Muscle layer of colon (tissue), 2 donors: Measurements from ENCODE around the gene LOXL1.
"Not testable (repeated sequence)": the region's sequence is repeated elsewhere in the genome, so short reads cannot be mapped to it uniquely, and the experiment has no call there.

Source experiments
- H3K27ac ChIP-seq: one replicate; pipeline ENCODE4 v1.7.0; 2013; ENCODE audit warnings: low read depth, mild to moderate bottlenecking, low read length, moderate library complexity
- H3K27me3 ChIP-seq, 2 donors: one replicate each; pipeline ENCODE4 v1.7.0; 2013; ENCODE audit warnings: low read length in 2 of 2, mild to moderate bottlenecking in 2 of 2; ENCODE audit not compliant: insufficient read depth in 2 of 2, control insufficient read depth in 1 of 2
- H3K36me3 ChIP-seq: one replicate; pipeline ENCODE4 v1.7.0; 2013; ENCODE audit warnings: mild to moderate bottlenecking, low read length; ENCODE audit not compliant: insufficient read depth
- H3K4me1 ChIP-seq: one replicate; pipeline ENCODE4 v1.7.0; 2013; ENCODE audit warnings: mild to moderate bottlenecking, low read length; ENCODE audit not compliant: insufficient read depth
- H3K4me3 ChIP-seq, 2 donors: one replicate each; pipeline ENCODE4 v1.7.0; 2013; ENCODE audit warnings: low read length in 2 of 2, low read depth in 1 of 2, mild to moderate bottlenecking in 1 of 2, moderate library complexity in 1 of 2
- H3K9ac ChIP-seq: one replicate; pipeline ENCODE4 v1.7.0; 2013; ENCODE audit warnings: low read length
- H3K9me3 ChIP-seq: one replicate; pipeline ENCODE4 v1.7.0; 2013; ENCODE audit warnings: mild to moderate bottlenecking, low read length
- donor health status: abdominal sarcoma.
- donor health status: Adenocarcinoma of cecum.

The LOXL1 gene

DNA sequence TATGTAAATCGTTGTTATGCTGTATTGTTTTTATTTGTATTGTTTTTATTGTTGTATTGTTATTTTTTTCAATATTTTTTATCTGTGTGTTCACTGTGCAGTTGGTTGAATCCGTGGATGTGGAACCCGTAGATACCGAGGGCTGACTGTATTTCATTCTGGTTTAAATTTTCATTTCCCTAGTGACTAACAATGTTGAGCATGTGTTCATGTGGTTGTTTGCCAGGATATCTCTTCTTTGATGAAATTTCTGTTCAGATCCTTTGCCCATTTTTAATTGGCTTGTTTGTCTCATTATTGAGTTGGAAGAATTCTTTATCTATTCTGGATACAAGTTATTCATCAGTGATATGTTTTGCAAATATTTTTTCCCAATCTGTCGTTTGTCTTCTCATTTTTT, 36.2 kb downstream of the LOXL1 start:
- H3K4me1 ChIP-seq, result no peaks in the 10 kb centered on the region
- H3K9ac ChIP-seq, result no peak overlapping the region
- H3K27ac ChIP-seq, result no peak overlapping the region
- H3K9me3 ChIP-seq, result no peaks in the 10 kb centered on the region
- no peak overlapping the region for H3K4me3 ChIP-seq
- no peaks in the 10 kb centered on the region for H3K36me3 ChIP-seq
- H3K27me3 ChIP-seq, result peaks cover 0 to under 1% of the 10 kb centered on the region in 2 donors

DNA sequence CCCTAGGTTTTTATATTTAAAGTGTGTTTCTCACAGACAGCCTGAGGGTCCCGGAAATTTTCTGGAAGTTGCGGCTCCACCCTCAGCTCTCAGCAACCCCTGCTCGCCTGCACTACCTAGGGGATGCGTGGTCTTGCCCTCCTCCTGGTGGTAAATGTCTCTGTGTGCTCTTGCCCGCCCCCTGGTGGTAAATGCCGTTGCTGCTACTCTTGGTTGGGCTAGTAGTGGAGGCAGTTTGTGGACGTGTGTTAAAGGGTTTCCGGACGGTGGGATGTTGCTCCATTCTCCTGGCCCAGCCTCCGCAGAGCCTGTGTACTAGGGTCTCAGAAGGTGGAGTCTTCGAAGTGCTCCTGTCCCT, 38.5 kb downstream of the LOXL1 start:
- H3K9ac ChIP-seq, result no peak overlapping the region
- no peaks in the 10 kb centered on the region for H3K4me1 ChIP-seq
- H3K4me3 ChIP-seq, result no peak overlapping the region
- H3K27me3 ChIP-seq, result no peaks in the 10 kb centered on the region
- H3K9me3 ChIP-seq, result no peaks in the 10 kb centered on the region
- H3K36me3 ChIP-seq, result no peaks in the 10 kb centered on the region
- H3K27ac ChIP-seq, result no peak overlapping the region

DNA sequence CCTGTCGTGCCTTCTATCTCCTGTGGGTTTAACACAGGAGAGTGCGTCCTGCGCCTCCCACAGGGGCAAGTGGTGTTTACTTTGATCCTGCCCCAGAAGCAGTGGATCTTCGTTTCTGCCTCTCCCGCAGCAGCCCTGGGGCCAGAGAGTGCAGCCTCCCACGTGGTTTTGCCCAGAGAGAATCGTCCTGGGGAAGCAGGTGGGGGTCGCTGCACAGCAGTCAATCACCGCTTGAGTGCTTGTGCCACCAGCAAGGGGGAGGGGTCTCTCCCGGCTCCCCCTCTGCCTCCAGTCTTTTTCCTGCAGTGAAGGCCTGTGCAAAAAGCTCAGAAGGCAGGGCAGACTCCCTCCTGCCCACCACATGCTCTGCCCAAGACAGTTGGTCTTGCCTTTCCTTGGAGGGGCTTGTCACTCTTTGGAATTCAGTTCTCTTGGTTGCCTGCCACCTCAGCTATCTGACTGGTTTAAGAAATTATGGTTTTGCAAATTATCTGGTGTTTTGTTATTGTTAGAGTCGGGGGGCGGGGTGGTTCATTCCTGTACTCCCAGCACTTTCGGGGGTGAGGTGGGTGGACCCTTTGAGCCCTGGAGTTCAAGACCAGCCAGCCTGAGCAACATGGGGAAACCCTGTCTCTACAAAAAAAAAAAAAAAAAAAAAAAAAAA, 39.0 kb downstream of the LOXL1 start:
- H3K27ac ChIP-seq, result no peak overlapping the region

DNA sequence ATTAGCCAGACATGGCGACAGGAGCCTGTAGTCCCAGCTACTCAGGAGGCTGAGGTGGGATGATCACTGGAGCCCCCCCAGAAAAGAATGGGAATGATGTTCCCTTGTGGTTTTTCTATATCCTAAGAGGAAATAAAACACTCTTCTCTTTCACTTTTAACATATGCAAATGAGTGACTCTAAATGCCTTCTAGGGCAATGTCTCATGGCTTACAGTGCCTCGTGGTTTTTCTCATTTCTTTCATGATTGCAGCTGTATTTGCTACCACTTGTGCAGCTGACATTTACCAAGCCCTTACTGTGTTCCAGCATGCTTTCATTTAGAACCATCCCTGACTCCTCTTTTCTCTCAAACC, 39.5 kb downstream of the LOXL1 start:
- H3K4me3 ChIP-seq, result no peak overlapping the region
- no peak overlapping the region for H3K9ac ChIP-seq
- H3K4me1 ChIP-seq, result no peaks in the 10 kb centered on the region
- no peak overlapping the region for H3K27ac ChIP-seq
- no peaks in the 10 kb centered on the region for H3K27me3 ChIP-seq
- H3K36me3 ChIP-seq, result no peaks in the 10 kb centered on the region
- no peaks in the 10 kb centered on the region for H3K9me3 ChIP-seq

More for the DNA sequence above, 39.0 kb downstream of the LOXL1 start:
- Histone ChIP-seq H3K27me3 (no peaks in the 10 kb centered on the region), H3K4me1 (no peaks in the 10 kb centered on the region), H3K9me3 (no peaks in the 10 kb centered on the region), H3K9ac (no peak overlapping the region), H3K36me3 (no peaks in the 10 kb centered on the region), H3K4me3 (no peak overlapping the region)

DNA sequence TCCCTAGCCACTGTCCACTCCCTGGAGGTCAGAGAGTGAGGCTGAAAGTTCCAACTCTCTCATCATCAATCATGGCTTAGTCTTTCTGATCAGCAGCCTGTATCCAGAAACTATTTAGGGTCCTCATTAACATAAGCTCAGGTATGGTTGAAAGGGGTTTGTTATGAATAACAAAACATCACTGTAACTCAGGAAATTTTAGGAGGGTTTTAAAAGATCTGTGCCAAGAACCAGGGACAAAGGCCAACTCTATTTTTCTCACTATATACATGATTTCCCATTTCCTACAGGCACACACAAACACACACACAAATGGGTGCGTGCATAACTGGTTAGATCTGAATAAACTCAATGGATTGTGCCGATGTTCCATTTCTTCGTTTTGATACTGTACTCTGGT, 42.2 kb downstream of the LOXL1 start:
- Histone ChIP-seq H3K9ac (no peak overlapping the region), H3K27me3 (no peaks in the 10 kb centered on the region), H3K4me1 (peaks cover 3% of the 10 kb centered on the region), H3K4me3 (no peak overlapping the region), H3K36me3 (no peaks in the 10 kb centered on the region), H3K27ac (no peak overlapping the region), H3K9me3 (no peaks in the 10 kb centered on the region)

DNA sequence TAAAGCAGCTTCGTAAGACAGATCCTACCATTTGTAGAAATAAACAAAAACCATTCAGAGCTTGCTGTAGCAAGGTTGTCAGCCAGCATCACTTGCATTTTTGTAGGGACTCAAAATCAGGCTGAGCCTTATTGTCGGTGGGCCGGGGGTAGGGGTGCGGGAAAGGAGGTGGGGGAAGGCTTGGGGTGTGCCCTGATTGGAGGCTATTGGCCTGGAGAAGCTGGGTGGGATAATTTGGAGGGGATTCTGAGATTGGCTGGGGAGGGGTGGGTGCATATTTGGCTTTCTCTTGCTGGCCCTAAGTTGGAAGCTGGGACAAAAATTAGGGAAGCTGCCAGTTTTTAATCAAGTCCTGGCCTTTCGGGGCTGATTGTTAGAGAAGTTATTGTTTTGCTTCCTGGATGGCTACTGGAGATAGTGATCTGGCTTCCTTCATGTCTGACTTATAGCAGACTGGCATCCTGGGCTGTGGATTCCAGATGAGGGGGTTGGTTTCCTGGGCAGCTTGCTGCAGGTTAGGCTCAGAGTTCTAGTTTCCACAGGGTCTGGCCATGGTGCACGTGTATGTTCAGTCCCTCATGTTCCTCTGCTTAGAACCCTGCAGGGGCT, 43.0 kb downstream of the LOXL1 start:
- H3K4me3 ChIP-seq, result no peak overlapping the region
- no peaks in the 10 kb centered on the region for H3K36me3 ChIP-seq
- H3K4me1 ChIP-seq, result peaks cover 3% of the 10 kb centered on the region
- H3K9me3 ChIP-seq, result no peaks in the 10 kb centered on the region
- H3K27ac ChIP-seq, result no peak overlapping the region
- no peak overlapping the region for H3K9ac ChIP-seq
- H3K27me3 ChIP-seq, result no peaks in the 10 kb centered on the region

DNA sequence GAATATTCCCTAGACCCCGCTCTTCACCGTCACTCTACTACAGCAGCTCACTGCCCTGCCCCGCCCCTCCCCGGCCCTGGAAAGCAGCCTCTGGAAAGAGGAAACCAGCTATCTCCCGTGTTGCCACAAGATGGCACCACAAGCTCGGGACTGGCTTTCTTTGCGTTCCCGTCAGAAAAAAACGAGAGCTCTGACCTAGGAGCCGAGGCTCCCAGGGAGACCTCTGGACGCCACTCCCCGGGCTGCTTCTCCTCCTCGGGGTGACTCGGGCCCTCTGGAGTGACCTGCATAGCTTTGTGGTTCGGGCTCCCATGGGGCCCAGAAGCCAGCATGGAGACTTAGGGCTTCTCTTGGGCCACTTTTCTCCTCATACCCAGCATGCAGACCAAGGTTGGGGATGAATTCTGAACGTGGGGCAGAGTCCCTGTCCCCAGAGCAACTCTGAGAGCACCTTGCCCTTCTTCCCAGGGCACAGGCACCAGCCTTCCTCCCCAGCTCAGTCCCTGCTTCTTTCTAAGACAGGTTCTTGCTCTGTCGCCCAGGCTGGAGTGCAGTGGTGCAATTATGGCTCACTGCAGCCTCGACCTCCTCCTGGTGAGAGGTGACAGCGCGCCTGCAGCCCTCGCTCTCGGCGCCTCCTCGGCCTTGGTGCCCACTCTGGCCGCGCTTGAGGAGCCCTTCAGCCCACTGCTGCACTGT, 46.9 kb downstream of the LOXL1 start:
- no peak overlapping the region for H3K27ac ChIP-seq
- peaks cover 3% of the 10 kb centered on the region for H3K4me1 ChIP-seq
- no peaks in the 10 kb centered on the region for H3K36me3 ChIP-seq
- no peaks in the 10 kb centered on the region for H3K9me3 ChIP-seq
- peak overlapping the region in 1 of 2 donors; percentile 56 for H3K4me3 ChIP-seq
- no peak overlapping the region for H3K9ac ChIP-seq
- H3K27me3 ChIP-seq, result no peaks in the 10 kb centered on the region

DNA sequence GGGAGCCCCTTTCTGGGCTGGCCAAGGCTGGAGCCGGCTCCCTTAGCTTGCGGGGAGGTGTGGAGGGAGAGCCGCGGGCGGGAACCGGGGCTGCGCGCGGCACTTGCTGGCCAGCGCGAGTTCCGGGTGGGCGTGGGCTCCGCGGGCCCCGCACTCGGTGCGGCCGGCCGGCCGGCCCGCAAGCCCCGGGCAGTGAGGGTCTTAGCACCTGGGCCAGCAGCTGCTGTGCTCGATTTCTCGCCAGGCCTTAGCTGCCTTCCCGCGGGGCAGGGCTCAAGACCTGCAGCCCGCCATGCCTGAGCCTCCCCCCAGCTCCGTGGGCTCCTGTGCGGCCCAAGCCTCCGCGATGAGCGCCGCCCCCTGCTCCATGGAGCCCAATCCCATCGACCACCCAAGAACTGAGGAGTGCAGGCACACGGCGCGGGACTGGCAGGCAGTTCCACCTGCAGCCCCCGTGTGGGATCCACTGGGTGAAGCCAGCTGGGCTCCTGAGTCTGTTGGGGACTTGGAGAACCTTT, 47.5 kb downstream of the LOXL1 start:
- H3K9ac ChIP-seq, H3K9me3 ChIP-seq, H3K36me3 ChIP-seq, H3K27ac ChIP-seq, H3K4me3 ChIP-seq, H3K4me1 ChIP-seq, H3K27me3 ChIP-seq: not testable (repeated sequence)

DNA sequence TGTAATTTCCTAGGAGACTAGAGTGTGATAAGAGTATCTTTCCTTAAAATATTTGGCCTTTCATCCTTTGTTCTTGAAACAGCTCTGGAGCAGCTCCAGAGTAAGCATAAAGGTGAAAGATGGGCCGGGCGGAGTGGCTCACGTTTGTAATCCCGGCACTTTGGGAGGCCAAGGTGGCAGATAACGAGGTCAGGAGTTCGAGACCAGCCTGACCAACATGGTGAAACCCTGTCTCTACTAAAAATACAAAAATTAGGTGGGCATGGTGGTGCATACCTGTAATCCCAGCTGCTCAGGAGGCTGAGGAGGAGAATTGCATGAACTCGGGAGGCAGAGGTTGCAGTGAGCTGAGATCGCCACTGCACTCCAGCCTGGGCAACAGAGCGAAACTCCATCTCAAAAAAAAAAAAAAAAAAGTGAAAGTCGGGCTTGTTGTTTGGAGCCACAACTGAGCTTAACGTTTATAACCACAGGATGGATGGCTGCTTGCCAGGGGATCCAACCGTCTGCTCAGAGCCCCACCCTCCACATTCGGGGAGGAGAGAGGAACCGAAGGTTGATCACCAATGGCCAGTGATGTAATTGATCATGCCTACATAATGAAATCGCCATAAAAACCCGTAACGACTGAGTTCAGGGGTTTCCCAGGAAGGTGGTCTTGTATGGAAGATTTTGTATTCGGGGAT, 49.3 kb downstream of the LOXL1 start:
- not testable (repeated sequence) for H3K4me3 ChIP-seq, H3K4me1 ChIP-seq, H3K27me3 ChIP-seq, H3K9ac ChIP-seq, H3K9me3 ChIP-seq, H3K36me3 ChIP-seq, H3K27ac ChIP-seq

DNA sequence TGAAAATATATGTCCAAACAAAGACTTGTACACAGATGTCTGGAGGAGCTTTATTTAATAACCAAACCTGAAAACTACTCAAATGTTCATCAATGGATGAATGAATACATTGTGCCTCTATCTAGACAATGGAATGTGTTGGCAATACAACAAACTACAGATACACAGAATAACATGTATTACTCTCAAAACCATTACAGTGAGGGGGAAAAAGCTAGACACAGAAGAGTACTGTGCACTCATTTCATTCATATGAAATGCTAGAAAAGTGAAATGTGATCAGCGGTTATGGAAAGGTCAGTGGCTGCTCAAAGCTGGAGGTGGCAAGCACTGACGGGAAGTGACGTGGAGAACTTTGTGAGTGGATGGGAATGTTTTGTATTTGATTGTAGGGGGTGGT, 52.6 kb downstream of the LOXL1 start:
- Histone ChIP-seq H3K4me1 (peaks cover 26% of the 10 kb centered on the region), H3K9me3 (no peaks in the 10 kb centered on the region), H3K27me3 (no peaks in the 10 kb centered on the region), H3K9ac (no peak overlapping the region), H3K36me3 (no peaks in the 10 kb centered on the region), H3K27ac (no peak overlapping the region), H3K4me3 (no peak overlapping the region)

DNA sequence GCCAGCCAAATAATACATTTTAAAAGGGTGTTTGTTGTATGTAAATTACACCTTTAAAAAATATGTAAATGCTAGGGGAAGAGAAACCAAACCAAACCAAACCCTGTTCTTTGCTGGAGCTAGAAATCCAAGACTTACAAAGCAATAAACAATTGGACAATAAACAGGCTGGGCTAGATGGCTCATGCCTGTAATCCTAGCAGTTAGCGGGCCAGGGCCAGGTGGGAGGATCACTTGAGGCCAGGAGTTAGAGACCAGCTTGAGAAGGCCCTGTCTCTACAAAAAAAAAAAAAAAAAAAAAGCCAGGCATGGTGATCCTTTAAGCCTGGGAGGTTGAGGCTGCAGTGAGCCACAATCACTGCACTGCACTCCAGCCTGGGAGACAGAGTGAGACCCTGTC, 53.4 kb downstream of the LOXL1 start:
- Histone ChIP-seq H3K36me3 (no peaks in the 10 kb centered on the region), H3K4me3 (no peak overlapping the region), H3K27me3 (no peaks in the 10 kb centered on the region), H3K27ac (no peak overlapping the region), H3K9me3 (no peaks in the 10 kb centered on the region), H3K4me1 (peaks cover 33% of the 10 kb centered on the region), H3K9ac (no peak overlapping the region)
